Suprapubic skin (tissue), 4 donors: Measurements from ENCODE around the gene XCR1.

Source experiments
- CTCF ChIP-seq, 2 donors: fragments of 200-600 bp in 1 of 2; fragments of 450-650 bp in 1 of 2; sonication (generic) in 1 of 2; IDR thresholded peaks; one replicate each; pipeline ENCODE4 v1.5.1; 2016 to 2019; ENCODE audit warnings: antibody characterized with exemption in 2 of 2, mild to moderate bottlenecking in 1 of 2, moderate library complexity in 1 of 2
- EP300 ChIP-seq: sonication (generic); formaldehyde crosslinking; IDR thresholded peaks from one replicate; pipeline ENCODE4 v1.6.1; 2017; ENCODE audit warnings: antibody characterized with exemption
- POLR2A ChIP-seq, 2 donors: fragments of 450-650 bp; IDR thresholded peaks; one replicate each; pipeline ENCODE4 v1.6.1; 2017; ENCODE audit warnings: antibody characterized with exemption in 2 of 2, mild to moderate bottlenecking in 2 of 2, moderate library complexity in 2 of 2
- POLR2AphosphoS5 ChIP-seq, 3 donors: sonication (generic); formaldehyde crosslinking; IDR thresholded peaks; one replicate each; pipeline ENCODE4 v1.6.1; 2017; ENCODE audit warnings: antibody characterized with exemption in 3 of 3

GRCh38 chr3:46071222-46071858 is 44.1 kb upstream of the XCR1 start:
- TF ChIP-seq CTCF (IDR thresholded peaks at IDR 0.05) (no peak), POLR2A (IDR thresholded peaks at IDR 0.05) (no peak), EP300 (no peak), POLR2AphosphoS5 (IDR thresholded peaks at IDR 0.05) (no peak)
